A549 (cell line): ENCODE results near the gene OR6S1. TPM values are rescaled to one million over a fixed set of nuclear protein-coding genes. Genes with fewer than 3 reads are reported as not detected.

Experiments
- ATAC-seq, 2 experiments: fragments of 200-7000 bp in 1 of 2; fragments of >200 bp in 1 of 2; cut with Nextera tagmentation in 1 of 2; cut with Tn5 transposase in 1 of 2; 3 replicates each; pipeline versions ENCODE4 v1.8.0 to v1.9.1; 2018 to 2020; ENCODE audit warnings: mild to moderate bottlenecking in 1 of 2, moderate library complexity in 1 of 2
- CTCF ChIA-PET: fragments of 300-600 bp; sonication (Branson Sonifier 250); formaldehyde crosslinking; extraction: SDS; loops from one replicate; lab custom pipeline; 2021; ENCODE audit warnings: antibody characterized with exemption, inconsistent platforms; lab: Yijun Ruan, JAX
- POLR2A ChIA-PET: fragments of 350-600 bp; formaldehyde crosslinking; extraction: SDS; loops from one replicate; lab custom pipeline; 2021; ENCODE audit warnings: antibody characterized with exemption, inconsistent platforms; lab: Yijun Ruan, JAX
- DNase-seq, 2 experiments: peaks; one replicate each; pipeline versions ENCODE4 v3.0.0 to v3.0.0-alpha.2; 2011 to 2016; ENCODE audit warnings: low read depth in 1 of 2, low spot score in 1 of 2
- FAIRE-seq: peaks from 2 replicates; lab custom pipeline; 2011; peaks lifted over from hg19 to GRCh38; lab: Jason Lieb, UNC
- H3K27ac ChIP-seq, 2 experiments: fragments of >200 bp; sonication (Bioruptor Twin); formaldehyde crosslinking; 3 replicates each; pipeline ENCODE4 v1.5.1; 2016 to 2017
- H3K4me1 ChIP-seq: fragments of >200 bp; sonication (Bioruptor Twin); formaldehyde crosslinking; 3 replicates; pipeline ENCODE4 v1.6.1; 2016
- H3K4me2 ChIP-seq: fragments of >200 bp; sonication (Bioruptor Twin); formaldehyde crosslinking; 3 replicates; pipeline ENCODE4 v1.6.1; 2016
- H3K4me3 ChIP-seq: fragments of >200 bp; sonication (Bioruptor Twin); formaldehyde crosslinking; 3 replicates; pipeline ENCODE4 v1.5.1; 2016
- H3K9me3 ChIP-seq: fragments of >200 bp; sonication (Bioruptor Twin); formaldehyde crosslinking; 3 replicates; pipeline ENCODE4 v1.6.1; 2016
- BHLHE40 ChIP-seq: IDR thresholded peaks from 2 replicates; pipeline ENCODE4 v1.6.1; 2012; ENCODE audit warnings: low read depth, low read length, inconsistent platforms
- CEBPB ChIP-seq, 2 experiments: fragments of >200 bp in 1 of 2; sonication (Bioruptor Twin) in 1 of 2; formaldehyde crosslinking in 1 of 2; IDR thresholded peaks; 2 replicates each; pipeline ENCODE4 v1.6.1; 2012 to 2016
- CHD4 ChIP-seq: fragments of 200-600 bp; sonication (generic); IDR thresholded peaks from 2 replicates; pipeline ENCODE4 v1.6.1; 2016; ENCODE audit warnings: antibody characterized with exemption, mild to moderate bottlenecking, borderline replicate concordance
- EHMT2 ChIP-seq: fragments of 200-600 bp; sonication (generic); IDR thresholded peaks from 2 replicates; pipeline ENCODE4 v1.6.1; 2016; ENCODE audit warnings: antibody characterized with exemption, low read depth, mild to moderate bottlenecking, moderate library complexity
- GATA3 ChIP-seq: IDR thresholded peaks from 2 replicates; pipeline ENCODE4 v1.6.1; 2012; ENCODE audit warnings: borderline replicate concordance
- HMGXB4 ChIP-seq: fragments of 250-450 bp; sonication (Bioruptor Pico); IDR thresholded peaks from 2 replicates; pipeline ENCODE4 v1.5.0; 2021; ENCODE audit warnings: mild to moderate bottlenecking, moderate library complexity, borderline replicate concordance
- HOXB13 ChIP-seq: fragments of 250-450 bp; sonication (Bioruptor Pico); IDR thresholded peaks from 2 replicates; pipeline ENCODE4 v1.5.0; 2020; ENCODE audit warnings: low read depth, mild to moderate bottlenecking, moderate library complexity
- JUN ChIP-seq, 2 experiments: fragments of >200 bp; sonication (Bioruptor Twin); formaldehyde crosslinking; IDR thresholded peaks; 2 replicates in 1 of 2; 3 replicates in 1 of 2; pipeline ENCODE4 v1.6.1; 2016 to 2017
- KDM5A ChIP-seq: fragments of 200-600 bp; sonication (generic); IDR thresholded peaks from 2 replicates; pipeline ENCODE4 v1.6.1; 2016; ENCODE audit warnings: antibody characterized with exemption, mild to moderate bottlenecking
- MAFK ChIP-seq: fragments of 450-650 bp; IDR thresholded peaks from 2 replicates; pipeline ENCODE4 v1.6.1; 2014; ENCODE audit not compliant: partially characterized antibody
- MAZ ChIP-seq: fragments of 150-350 bp; IDR thresholded peaks from 2 replicates; pipeline ENCODE4 v1.6.1; 2014; ENCODE audit warnings: antibody characterized with exemption, low read depth, low read length, borderline replicate concordance
- MYC ChIP-seq: IDR thresholded peaks from 2 replicates; pipeline ENCODE4 v1.6.1; 2012; ENCODE audit warnings: mild to moderate bottlenecking, inconsistent platforms, low read length, improper control_type of control experiment, borderline replicate concordance
- NR3C1 ChIP-seq: fragments of >200 bp; sonication (Bioruptor Twin); formaldehyde crosslinking; IDR thresholded peaks from 3 replicates; pipeline ENCODE4 v1.6.1; 2017
- RAD21 ChIP-seq, 2 experiments: fragments of >200 bp in 1 of 2; sonication (Bioruptor Twin) in 1 of 2; formaldehyde crosslinking in 1 of 2; IDR thresholded peaks in 1 of 2; conservative IDR thresholded peaks in 1 of 2; 2 replicates in 1 of 2; 3 replicates in 1 of 2; pipeline ENCODE4 v1.6.1; 2012 to 2018; ENCODE audit warnings: inconsistent platforms in 1 of 2
- SREBF2 ChIP-seq: fragments of 450-650 bp; IDR thresholded peaks from 2 replicates; pipeline ENCODE4 v1.6.1; 2014; ENCODE audit warnings: mild to moderate bottlenecking, moderate library complexity
- TFCP2L1 ChIP-seq: fragments of 250-450 bp; sonication (Bioruptor Pico); IDR thresholded peaks from 2 replicates; pipeline ENCODE4 v1.5.0; 2021; ENCODE audit warnings: mild to moderate bottlenecking
- ZNF302 ChIP-seq: fragments of 250-450 bp; sonication (Bioruptor Pico); IDR thresholded peaks from 2 replicates; pipeline ENCODE4 v1.9.0; 2021; ENCODE audit warnings: inconsistent platforms, mild to moderate bottlenecking, moderate library complexity
- ZSCAN20 ChIP-seq: fragments of 250-450 bp; sonication (Bioruptor Pico); IDR thresholded peaks from 2 replicates; pipeline ENCODE4 v1.8.0; 2022; ENCODE audit warnings: mild to moderate bottlenecking, moderate library complexity
- WGBS: methylation state at CpG from one replicate; pipeline ENCODE4 v1.1.6; 2017; ENCODE audit errors: missing lambda C conversion rate; 5-methylcytosine and 5-hydroxymethylcytosine counted together
- polyA plus RNA-seq, 4 experiments: library from polyadenylated mRNA; depleted of rRNA in 3 of 4; stranded (reverse); fragments of >200 nt; fragmentation: RNase III in 1 of 4; extraction: RNeasy Plus Mini Kit Qiagen cat#74134 plus additional on column Dnase treatment in 1 of 4; gene quantifications; 2 replicates in 3 of 4; 3 replicates in 1 of 4; pipeline ENCODE4 v1.2.3, GENCODE V29; 2011 to 2017
- TF ChIP-seq, protein P1 (sequence below): fragments of 150-350 bp; IDR thresholded peaks from 2 replicates; pipeline ENCODE4 v1.6.1; 2014; ENCODE audit warnings: low read depth, mild to moderate bottlenecking, low read length
- TF ChIP-seq, protein P2 (sequence below): IDR thresholded peaks from 2 replicates; pipeline ENCODE4 v1.6.1; 2012
- TF ChIP-seq, protein P3 (sequence below): fragments of 200-600 bp; sonication (generic); IDR thresholded peaks from 2 replicates; pipeline ENCODE4 v1.6.1; 2016; ENCODE audit warnings: antibody characterized with exemption, mild to moderate bottlenecking, moderate library complexity
- TF ChIP-seq, protein P4 (sequence below): IDR thresholded peaks from 2 replicates; pipeline ENCODE4 v1.6.1; 2012; ENCODE audit warnings: low read depth, borderline replicate concordance

The OR6S1 gene
- polyA plus RNA-seq, 2 of the 4 experiments (the other 2 are of a cell fraction): not detected

DNA sequence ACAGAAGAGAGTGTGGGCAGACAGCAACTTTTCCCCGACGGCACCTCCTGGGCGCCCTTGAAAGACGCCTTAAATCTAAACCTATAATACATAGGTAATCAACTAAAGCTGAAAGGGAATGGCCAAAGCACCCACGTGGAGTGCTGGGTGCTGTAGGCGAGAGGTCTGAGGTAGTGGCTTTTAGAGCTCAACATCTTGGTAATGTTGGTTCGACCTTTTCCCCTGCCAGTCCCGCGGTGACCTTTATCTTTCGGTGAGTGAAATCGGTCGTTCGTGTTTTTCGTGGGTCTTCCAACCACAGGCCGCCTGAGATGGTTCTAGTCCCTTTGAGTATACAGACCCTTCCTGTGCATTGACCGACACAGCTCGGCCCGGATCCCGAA lies 9.1 kb downstream of the OR6S1 start (continued):
- TF ChIP-seq, protein P1, sequence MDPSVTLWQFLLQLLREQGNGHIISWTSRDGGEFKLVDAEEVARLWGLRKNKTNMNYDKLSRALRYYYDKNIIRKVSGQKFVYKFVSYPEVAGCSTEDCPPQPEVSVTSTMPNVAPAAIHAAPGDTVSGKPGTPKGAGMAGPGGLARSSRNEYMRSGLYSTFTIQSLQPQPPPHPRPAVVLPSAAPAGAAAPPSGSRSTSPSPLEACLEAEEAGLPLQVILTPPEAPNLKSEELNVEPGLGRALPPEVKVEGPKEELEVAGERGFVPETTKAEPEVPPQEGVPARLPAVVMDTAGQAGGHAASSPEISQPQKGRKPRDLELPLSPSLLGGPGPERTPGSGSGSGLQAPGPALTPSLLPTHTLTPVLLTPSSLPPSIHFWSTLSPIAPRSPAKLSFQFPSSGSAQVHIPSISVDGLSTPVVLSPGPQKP: no peak
- no peak for TF ChIP-seq MYC

GRCh38 chr14:20631880-20632389 lies 9.6 kb downstream of the OR6S1 start:
- POLR2A ChIA-PET: interaction anchor here (0.9 to 2.9 kb wide), 6 partner anchors 18 to 289 kb away, joined by 3 to 22 read pairs (median 4); partner anchors contain the start of gene PARP2
- ATAC-seq (peak; percentile 63 to 69), FAIRE-seq (no peak), DNase-seq (peak; percentile 71 to 83)
- peaks cover 29% of the 10 kb centered on the region; the same call in 2 of the 3 replicates for H3K4me1 ChIP-seq
- under 1% methylated on average over 18 of the region's 18 CpGs for WGBS
- H3K4me2 ChIP-seq: peak overlapping the region; percentile 99
- no peak for TF ChIP-seq RAD21 (conservative IDR thresholded peaks at IDR 0.05 in 1 of 2, IDR thresholded peaks at IDR 0.05 in 1 of 2)
- no peak for TF ChIP-seq NR3C1
- no peak for TF ChIP-seq KDM5A
- TF ChIP-seq, protein P2, sequence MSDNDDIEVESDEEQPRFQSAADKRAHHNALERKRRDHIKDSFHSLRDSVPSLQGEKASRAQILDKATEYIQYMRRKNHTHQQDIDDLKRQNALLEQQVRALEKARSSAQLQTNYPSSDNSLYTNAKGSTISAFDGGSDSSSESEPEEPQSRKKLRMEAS: no peak
- TF ChIP-seq MAZ: no peak
- no peak for TF ChIP-seq MAFK
- TF ChIP-seq, protein P3, sequence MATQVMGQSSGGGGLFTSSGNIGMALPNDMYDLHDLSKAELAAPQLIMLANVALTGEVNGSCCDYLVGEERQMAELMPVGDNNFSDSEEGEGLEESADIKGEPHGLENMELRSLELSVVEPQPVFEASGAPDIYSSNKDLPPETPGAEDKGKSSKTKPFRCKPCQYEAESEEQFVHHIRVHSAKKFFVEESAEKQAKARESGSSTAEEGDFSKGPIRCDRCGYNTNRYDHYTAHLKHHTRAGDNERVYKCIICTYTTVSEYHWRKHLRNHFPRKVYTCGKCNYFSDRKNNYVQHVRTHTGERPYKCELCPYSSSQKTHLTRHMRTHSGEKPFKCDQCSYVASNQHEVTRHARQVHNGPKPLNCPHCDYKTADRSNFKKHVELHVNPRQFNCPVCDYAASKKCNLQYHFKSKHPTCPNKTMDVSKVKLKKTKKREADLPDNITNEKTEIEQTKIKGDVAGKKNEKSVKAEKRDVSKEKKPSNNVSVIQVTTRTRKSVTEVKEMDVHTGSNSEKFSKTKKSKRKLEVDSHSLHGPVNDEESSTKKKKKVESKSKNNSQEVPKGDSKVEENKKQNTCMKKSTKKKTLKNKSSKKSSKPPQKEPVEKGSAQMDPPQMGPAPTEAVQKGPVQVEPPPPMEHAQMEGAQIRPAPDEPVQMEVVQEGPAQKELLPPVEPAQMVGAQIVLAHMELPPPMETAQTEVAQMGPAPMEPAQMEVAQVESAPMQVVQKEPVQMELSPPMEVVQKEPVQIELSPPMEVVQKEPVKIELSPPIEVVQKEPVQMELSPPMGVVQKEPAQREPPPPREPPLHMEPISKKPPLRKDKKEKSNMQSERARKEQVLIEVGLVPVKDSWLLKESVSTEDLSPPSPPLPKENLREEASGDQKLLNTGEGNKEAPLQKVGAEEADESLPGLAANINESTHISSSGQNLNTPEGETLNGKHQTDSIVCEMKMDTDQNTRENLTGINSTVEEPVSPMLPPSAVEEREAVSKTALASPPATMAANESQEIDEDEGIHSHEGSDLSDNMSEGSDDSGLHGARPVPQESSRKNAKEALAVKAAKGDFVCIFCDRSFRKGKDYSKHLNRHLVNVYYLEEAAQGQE: peak; percentile 81
- no peak for TF ChIP-seq BHLHE40
- 0 out of 2 replicates have a peak, but pooled peaks have one; percentile 28 for TF ChIP-seq HOXB13
- no peak for TF ChIP-seq CEBPB (IDR thresholded peaks at IDR 0.05)
- 0 out of 5 replicates have a peak, but pooled peaks of 1 of the 2 experiments have one; percentile 6 for TF ChIP-seq JUN (IDR thresholded peaks at IDR 0.05)
- CTCF ChIA-PET: interaction anchor here (0.5 to 4.6 kb wide), 13 partner anchors 16 to 339 kb away, joined by 3 to 30 read pairs (median 4); no protein-coding TSS in a partner anchor
- H3K4me3 ChIP-seq: peak overlapping the region; percentile 62
- H3K9me3 ChIP-seq: peaks cover 4% of the 10 kb centered on the region; the same call in 1 of the 3 replicates
- H3K27ac ChIP-seq: peak overlapping the region; percentile 12 to 61; a peak in 4 of 6 replicates

GRCh38 chr14:20631023-20631879 lies 10.2 kb downstream of the OR6S1 start:
- peak in 1 of 2 experiments; percentile 56; a peak in 3 of 6 replicates for ATAC-seq
- Histone ChIP-seq H3K4me2 (peak overlapping the region; percentile 99), H3K4me3 (peak overlapping the region; percentile 62), H3K27ac (peak overlapping the region; percentile 55 to 81; a peak in 5 of 6 replicates), H3K4me1 (peaks cover 31% of the 10 kb centered on the region; the same call in 2 of the 3 replicates), H3K9me3 (peaks cover 4% of the 10 kb centered on the region; the same call in 1 of the 3 replicates)
- 2% methylated on average over 19 of the region's 19 CpGs for whole genome bisulfite sequencing
- peak; percentile 70 for TF ChIP-seq SREBF2
- peak; percentile 24; the same call in 1 of the 2 replicates for TF ChIP-seq GATA3
- no peak for TF ChIP-seq ZSCAN20 (CRISPR knock-in tag)
- peak; percentile 15 for TF ChIP-seq MAFK
- TF ChIP-seq, protein P4, sequence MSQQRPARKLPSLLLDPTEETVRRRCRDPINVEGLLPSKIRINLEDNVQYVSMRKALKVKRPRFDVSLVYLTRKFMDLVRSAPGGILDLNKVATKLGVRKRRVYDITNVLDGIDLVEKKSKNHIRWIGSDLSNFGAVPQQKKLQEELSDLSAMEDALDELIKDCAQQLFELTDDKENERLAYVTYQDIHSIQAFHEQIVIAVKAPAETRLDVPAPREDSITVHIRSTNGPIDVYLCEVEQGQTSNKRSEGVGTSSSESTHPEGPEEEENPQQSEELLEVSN: no peak
- TF ChIP-seq TFCP2L1 (CRISPR knock-in tag): no peak
- peak in 1 of 2 experiments; percentile 53; a peak in 2 of 4 replicates for TF ChIP-seq CEBPB (IDR thresholded peaks at IDR 0.05)
- no peak for TF ChIP-seq MAZ
- TF ChIP-seq CHD4: no peak; the same call in 1 of the 2 replicates
- no peak for TF ChIP-seq EHMT2
- peak; percentile 82; the same call in 1 of the 2 replicates for TF ChIP-seq HMGXB4
- TF ChIP-seq, protein P2: 0 out of 2 replicates have a peak, but pooled peaks have one; percentile 18
- no peak for TF ChIP-seq ZNF302 (CRISPR knock-in tag)
- peak; percentile 69 to 82 for DNase-seq
- POLR2A ChIA-PET: interaction anchor here (0.9 to 2.9 kb wide), 7 partner anchors 18 to 288 kb away, joined by 3 to 22 read pairs (median 6); partner anchors contain the start of gene PARP2
- FAIRE-seq: peak; percentile 89
- CTCF ChIA-PET: interaction anchor here (0.5 to 4.6 kb wide), 15 partner anchors 16 to 340 kb away, joined by 3 to 30 read pairs (median 6); no protein-coding TSS in a partner anchor
